MCF 10A (cell line): ENCODE measurements around the gene RAI1. TPM values are rescaled to one million over a fixed set of nuclear protein-coding genes. Genes with fewer than 3 reads are reported as not detected.

ENCODE experiments used
- BruUV-seq: library from RNA; stranded (reverse); fragments of 400-500 nt; replicated peaks from 2 replicates; lab custom pipeline; 2021; lab: Mats Ljungman, UMichigan
- CTCF ChIA-PET: fragments of 300-600 bp; sonication (Branson Sonifier 250); formaldehyde crosslinking; extraction: SDS; loops from one replicate; lab custom pipeline; 2021; ENCODE audit warnings: antibody characterized with exemption, inconsistent platforms; lab: Yijun Ruan, JAX
- POLR2A ChIA-PET: fragments of 300-600, 350-650 bp; sonication (Branson Sonifier 250); formaldehyde crosslinking; extraction: SDS; loops from one replicate; lab custom pipeline; 2020; ENCODE audit warnings: antibody characterized with exemption, inconsistent platforms; lab: Yijun Ruan, JAX
- DNase-seq: peaks from one replicate; pipeline ENCODE4 v3.0.0-alpha.2; 2018; ENCODE audit not compliant: unreplicated experiment
- H3K27ac Mint-ChIP-seq: one replicate; pipeline ENCODE4 v1.8.0; 2022; ENCODE audit warnings: mild to moderate bottlenecking, low read depth, mixed read lengths; ENCODE audit not compliant: unreplicated experiment
- H3K27me3 Mint-ChIP-seq: one replicate; pipeline ENCODE4 v1.8.0; 2022; ENCODE audit warnings: mixed read lengths; ENCODE audit not compliant: insufficient read depth, unreplicated experiment
- H3K36me3 Mint-ChIP-seq: one replicate; pipeline ENCODE4 v1.8.0; 2022; ENCODE audit warnings: mild to moderate bottlenecking, moderate library complexity, mixed read lengths; ENCODE audit not compliant: insufficient read depth, unreplicated experiment
- H3K4me1 Mint-ChIP-seq: one replicate; pipeline ENCODE4 v1.8.0; 2022; ENCODE audit warnings: mixed read lengths; ENCODE audit not compliant: insufficient read depth, unreplicated experiment
- H3K4me3 Mint-ChIP-seq: one replicate; pipeline ENCODE4 v1.8.0; 2022; ENCODE audit warnings: mild to moderate bottlenecking, moderate library complexity, mixed read lengths; ENCODE audit not compliant: unreplicated experiment
- H3K9me3 Mint-ChIP-seq: one replicate; pipeline ENCODE4 v1.8.0; 2022; ENCODE audit warnings: mixed read lengths; ENCODE audit not compliant: unreplicated experiment
- CTCF ChIP-seq: fragments of 200-600 bp; IDR thresholded peaks from one replicate; pipeline ENCODE4 v1.8.0; 2022; ENCODE audit warnings: antibody characterized with exemption, mild to moderate bottlenecking; ENCODE audit not compliant: unreplicated experiment
- intact Hi-C: fragments of 100-400 bp; cut with micrococcal nuclease; formaldehyde crosslinking; loops from 2 replicates; pipeline ENCODE4 v1.14.1; 2022
- total RNA-seq: library from RNA; stranded (reverse); gene quantifications from 2 replicates; pipeline ENCODE4 v1.2.3, GENCODE V29; 2022

Gene RAI1
- total RNA-seq, 1 experiment from 2014 or later, result 30.4 TPM

- ChIA-PET CTCF (no interaction called here), POLR2A (no interaction called here)
- TF ChIP-seq CTCF, result no peak
- DNase-seq, result no peak
- H3K9me3 Mint-ChIP-seq, result no peaks in the 10 kb centered on the region
- H3K4me1 Mint-ChIP-seq, result peaks cover 45% of the 10 kb centered on the region
- peak overlapping the region; percentile 89 for H3K27ac Mint-ChIP-seq
- no peaks in the 10 kb centered on the region for H3K27me3 Mint-ChIP-seq
- H3K36me3 Mint-ChIP-seq, result peaks cover 16% of the 10 kb centered on the region
- intact Hi-C loops, result no loop called here
- no TSS peak for BruUV-seq
- H3K4me3 Mint-ChIP-seq, result no peak overlapping the region
Measured at GRCh38 chr17:17769869-17770631, 88.8 kb downstream of the RAI1 start.

- H3K4me1 Mint-ChIP-seq, result peaks cover 40% of the 10 kb centered on the region
- no TSS peak for BruUV-seq
- H3K4me3 Mint-ChIP-seq, result no peak overlapping the region
- no peaks in the 10 kb centered on the region for H3K27me3 Mint-ChIP-seq
- CTCF ChIA-PET, result no interaction called here
- POLR2A ChIA-PET, result interaction anchor here (0.7 kb wide), 1 partner anchor 86 kb away, joined by 3 read pairs; no protein-coding TSS in a partner anchor
- H3K27ac Mint-ChIP-seq, result peak overlapping the region; percentile 39
- intact Hi-C loops, result no loop called here
- peaks cover 16% of the 10 kb centered on the region for H3K36me3 Mint-ChIP-seq
- no peak for TF ChIP-seq CTCF
- no peak for DNase-seq
- H3K9me3 Mint-ChIP-seq, result no peaks in the 10 kb centered on the region
Measured at GRCh38 chr17:17770632-17771044, 89.4 kb downstream of the RAI1 start.

- BruUV-seq, result no TSS peak
- POLR2A ChIA-PET, result interaction anchor here (0.7 kb wide), 1 partner anchor 10 kb away, joined by 3 read pairs; no protein-coding TSS in a partner anchor
- DNase-seq, result no peak
- peak overlapping the region; percentile 39 for H3K27ac Mint-ChIP-seq
- no peak for TF ChIP-seq CTCF
- CTCF ChIA-PET, result no interaction called here
- H3K4me3 Mint-ChIP-seq, result no peak overlapping the region
- H3K27me3 Mint-ChIP-seq, result no peaks in the 10 kb centered on the region
- H3K9me3 Mint-ChIP-seq, result no peaks in the 10 kb centered on the region
- peaks cover 40% of the 10 kb centered on the region for H3K4me1 Mint-ChIP-seq
- intact Hi-C loops, result no loop called here
- peaks cover 10% of the 10 kb centered on the region for H3K36me3 Mint-ChIP-seq
Measured at GRCh38 chr17:17771498-17772201, 90.4 kb downstream of the RAI1 start.

- Mint-ChIP-seq H3K27ac (peak overlapping the region; percentile 92), H3K9me3 (no peaks in the 10 kb centered on the region), H3K27me3 (no peaks in the 10 kb centered on the region), H3K4me3 (no peak overlapping the region), H3K36me3 (peaks cover 5% of the 10 kb centered on the region), H3K4me1 (peaks cover 40% of the 10 kb centered on the region)
- BruUV-seq, result no TSS peak
- intact Hi-C loops, result no loop called here
- no peak for DNase-seq
- POLR2A ChIA-PET, result interaction anchor here (0.7 kb wide), 1 partner anchor 11 kb away, joined by 3 read pairs; no protein-coding TSS in a partner anchor
- CTCF ChIA-PET, result no interaction called here
- no peak for TF ChIP-seq CTCF
Measured at GRCh38 chr17:17772231-17772630, 91.0 kb downstream of the RAI1 start.
